ENCODE results near the gene PRCD.

The PRCD gene

GRCh38 chr17:76570457-76570856 lies 30.6 kb downstream of the PRCD start:
- DNase-seq (ENCODE audit: low read depth in 3 of 3, low spot score in 1 of 3) = no peak

GRCh38 chr17:76570877-76571471 lies 31.1 kb downstream of the PRCD start:
- DNase-seq (ENCODE audit: low read depth in 3 of 3, low spot score in 1 of 3) = no peak

GRCh38 chr17:76572201-76572910 lies 32.5 kb downstream of the PRCD start:
- no peak for DNase-seq (ENCODE audit: low read depth in 3 of 3, low spot score in 1 of 3)

- DNase-seq (ENCODE audit: low read depth in 3 of 3, low spot score in 1 of 3) = no peak
Measured at GRCh38 chr17:76573096-76573495, 33.3 kb downstream of the PRCD start.

- DNase-seq (ENCODE audit: low read depth in 3 of 3, low spot score in 1 of 3) = no peak
Measured at GRCh38 chr17:76574166-76574565, 34.3 kb downstream of the PRCD start.

- no peak for DNase-seq (ENCODE audit: low read depth in 3 of 3, low spot score in 1 of 3)
Measured at GRCh38 chr17:76575570-76575969, 35.7 kb downstream of the PRCD start.

GRCh38 chr17:76576189-76576588 lies 36.3 kb downstream of the PRCD start:
- no peak for DNase-seq (ENCODE audit: low read depth in 3 of 3, low spot score in 1 of 3)

- DNase-seq (ENCODE audit: low read depth in 3 of 3, low spot score in 1 of 3) = no peak
Measured at GRCh38 chr17:76577876-76578275, 38.0 kb downstream of the PRCD start.

GRCh38 chr17:76578376-76578775 lies 38.5 kb downstream of the PRCD start:
- DNase-seq (ENCODE audit: low read depth in 3 of 3, low spot score in 1 of 3) = no peak

- no peak for DNase-seq (ENCODE audit: low read depth in 3 of 3, low spot score in 1 of 3)
Measured at GRCh38 chr17:76579281-76579680, 39.4 kb downstream of the PRCD start.

GRCh38 chr17:76581515-76581914 lies 41.7 kb downstream of the PRCD start:
- no peak for DNase-seq (ENCODE audit: low read depth in 3 of 3, low spot score in 1 of 3)

- no peak for DNase-seq (ENCODE audit: low read depth in 3 of 3, low spot score in 1 of 3)
Measured at GRCh38 chr17:76582660-76583059, 42.8 kb downstream of the PRCD start.

- no peak for DNase-seq (ENCODE audit: low read depth in 3 of 3, low spot score in 1 of 3)
Measured at GRCh38 chr17:76584427-76585032, 44.7 kb downstream of the PRCD start.

GRCh38 chr17:76585033-76585648 lies 45.3 kb downstream of the PRCD start:
- no peak for DNase-seq (ENCODE audit: low read depth in 3 of 3, low spot score in 1 of 3)

- DNase-seq (ENCODE audit: low read depth in 3 of 3, low spot score in 1 of 3) = no peak
Measured at GRCh38 chr17:76585649-76586593, 46.1 kb downstream of the PRCD start, which contains the start of gene ST6GALNAC2. ST6GALNAC2 (minus strand) TSS chr17:76585860; CDS start chr17:76585808, 52 bp downstream.

- no peak for DNase-seq (ENCODE audit: low read depth in 3 of 3, low spot score in 1 of 3)
Measured at GRCh38 chr17:76586741-76587487, 47.1 kb downstream of the PRCD start.

- DNase-seq (ENCODE audit: low read depth in 3 of 3, low spot score in 1 of 3) = no peak
Measured at GRCh38 chr17:76588182-76588581, 48.3 kb downstream of the PRCD start.

- DNase-seq (ENCODE audit: low read depth in 3 of 3, low spot score in 1 of 3) = no peak
Measured at GRCh38 chr17:76593384-76593826, 53.6 kb downstream of the PRCD start.

GRCh38 chr17:76593959-76594358 lies 54.1 kb downstream of the PRCD start:
- DNase-seq (ENCODE audit: low read depth in 3 of 3, low spot score in 1 of 3) = no peak

GRCh38 chr17:76594690-76595089 lies 54.8 kb downstream of the PRCD start:
- DNase-seq (ENCODE audit: low read depth in 3 of 3, low spot score in 1 of 3) = no peak

Measured in stimulated activated CD4-positive, alpha-beta T cell treated with anti-CD3 and anti-CD28 coated beads, TNF-alpha, amount 100 ng/mL, for 1 hour (primary cell).